Activated CD8-positive, alpha-beta memory T cell treated with anti-CD3 and anti-CD28 coated beads, Interleukin-2, amount 50 U/mL, for 24 hours (primary cell): Measurements from ENCODE around the gene PPFIA3.
"Not testable (repeated sequence)": the region's sequence is repeated elsewhere in the genome, so short reads cannot be mapped to it uniquely, and the experiment has no call there.

Source experiments
- DNase-seq: peaks from one replicate; pipeline ENCODE4 v3.0.0-alpha.2; 2020; ENCODE audit errors: extremely low read depth

PPFIA3 gene

DNA sequence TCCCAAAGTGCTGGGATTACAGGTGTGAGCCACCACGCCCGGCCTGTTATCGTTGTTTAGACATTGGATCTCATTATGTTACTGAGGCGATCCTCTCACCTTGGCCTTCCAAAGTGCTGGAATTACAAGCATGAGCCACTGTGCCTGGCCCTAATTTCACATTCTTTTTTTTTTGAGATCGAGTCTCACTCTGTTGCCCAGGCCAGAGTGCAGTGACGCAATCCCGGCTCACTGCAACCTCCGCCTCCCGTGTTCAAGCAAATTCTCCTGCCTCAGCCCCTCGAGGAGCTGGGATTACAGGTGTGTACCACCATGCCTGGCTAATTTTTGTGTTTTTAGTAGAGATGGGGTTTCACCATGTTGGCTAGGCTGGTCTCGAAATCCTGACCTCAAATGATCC lies 3.9 kb downstream of the PPFIA3 start:
- not testable (repeated sequence) for DNase-seq

DNA sequence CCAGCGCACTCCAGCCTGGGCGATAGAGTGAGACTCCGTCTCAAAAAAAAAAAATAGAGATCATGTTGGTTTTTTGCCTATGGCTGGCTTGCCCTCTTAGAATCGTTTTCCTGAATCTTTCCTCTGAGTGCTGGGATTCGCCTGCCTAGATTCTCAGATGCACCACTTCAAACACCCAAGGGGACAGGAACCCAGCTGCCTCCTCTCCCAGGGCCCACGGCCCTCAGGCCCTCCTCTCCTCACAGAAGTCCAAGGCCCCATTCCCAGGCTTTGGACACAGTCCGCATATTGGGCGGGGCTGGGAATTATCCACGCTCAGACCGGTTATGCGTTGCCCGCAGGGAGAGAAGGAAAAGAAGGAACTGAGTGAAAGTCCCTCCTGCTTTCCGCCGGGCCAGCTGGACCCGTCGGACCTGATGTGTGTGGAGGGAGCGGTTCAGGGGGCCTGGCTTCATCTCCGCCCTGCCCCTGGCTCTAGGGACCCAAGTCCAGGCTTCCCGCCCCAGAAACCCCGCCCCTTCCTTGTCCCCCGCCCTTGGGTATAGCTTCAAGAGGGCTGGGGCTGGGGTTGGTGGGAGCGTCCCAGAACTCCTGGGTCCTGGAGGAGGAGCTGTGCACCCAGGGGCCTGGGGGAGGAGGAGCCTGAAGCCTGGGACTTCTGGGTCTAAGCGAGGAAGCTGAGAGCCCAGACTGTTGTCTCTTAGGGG lies 5.8 kb downstream of the PPFIA3 start:
- no peak for DNase-seq

GRCh38 chr19:49126575-49126974 lies 7.2 kb downstream of the PPFIA3 start:
- no peak for DNase-seq

DNA sequence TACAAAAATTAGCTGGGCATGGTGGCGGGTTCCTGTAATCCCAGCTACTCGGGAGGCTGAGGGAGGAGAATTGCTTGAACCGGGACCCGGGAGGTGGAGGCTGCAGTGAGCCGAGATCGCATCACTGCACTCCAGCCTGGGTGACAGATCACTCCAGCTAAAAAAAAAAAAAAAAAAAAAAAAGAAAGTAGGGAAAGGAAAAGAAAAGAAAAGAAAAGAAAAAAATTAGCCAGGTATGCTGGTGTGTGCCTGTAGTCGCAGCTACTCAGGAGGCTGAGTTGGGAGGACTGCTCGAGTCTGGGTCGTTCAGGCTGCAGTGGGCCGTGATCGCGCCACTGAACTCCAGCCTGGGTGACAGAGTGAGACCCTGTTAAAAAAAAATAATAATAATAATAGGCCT lies 7.9 kb downstream of the PPFIA3 start:
- DNase-seq = not testable (repeated sequence)

- peak; percentile 78 for DNase-seq
These were observed 8.6 kb downstream of the PPFIA3 start for GRCh38 chr19:49127674-49128544.

- DNase-seq = no peak
These were observed 9.3 kb downstream of the PPFIA3 start for GRCh38 chr19:49128545-49129237.

GRCh38 chr19:49129238-49129583 lies 9.9 kb downstream of the PPFIA3 start:
- DNase-seq = no peak

- no peak for DNase-seq
These were observed 11.0 kb downstream of the PPFIA3 start for GRCh38 chr19:49130325-49130724.

- no peak for DNase-seq
These were observed 13.7 kb downstream of the PPFIA3 start for GRCh38 chr19:49132974-49133609.

GRCh38 chr19:49133621-49134454 lies 14.5 kb downstream of the PPFIA3 start:
- no peak for DNase-seq

DNA sequence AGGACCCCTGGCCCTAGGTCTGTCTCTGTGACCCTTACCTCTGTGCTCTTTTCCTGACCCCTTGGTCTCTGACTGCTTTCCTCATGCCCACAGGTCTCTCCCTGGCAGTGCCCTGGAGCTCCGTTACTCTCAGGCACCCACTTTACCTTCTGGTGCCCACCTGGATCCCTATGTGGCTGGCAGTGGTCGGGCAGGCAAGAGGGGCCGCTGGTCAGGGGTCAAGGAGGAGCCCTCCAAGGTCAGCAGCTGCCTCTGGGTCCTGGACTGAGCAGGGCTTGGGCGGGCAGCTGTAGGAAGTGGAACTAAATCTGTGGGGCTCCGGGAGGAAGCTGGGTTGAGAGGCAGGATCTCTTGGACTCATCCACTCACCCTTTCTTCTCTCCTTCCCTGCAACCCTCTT lies 16.3 kb downstream of the PPFIA3 start:
- DNase-seq = no peak

GRCh38 chr19:49136771-49137171 lies 17.4 kb downstream of the PPFIA3 start:
- no peak for DNase-seq

DNA sequence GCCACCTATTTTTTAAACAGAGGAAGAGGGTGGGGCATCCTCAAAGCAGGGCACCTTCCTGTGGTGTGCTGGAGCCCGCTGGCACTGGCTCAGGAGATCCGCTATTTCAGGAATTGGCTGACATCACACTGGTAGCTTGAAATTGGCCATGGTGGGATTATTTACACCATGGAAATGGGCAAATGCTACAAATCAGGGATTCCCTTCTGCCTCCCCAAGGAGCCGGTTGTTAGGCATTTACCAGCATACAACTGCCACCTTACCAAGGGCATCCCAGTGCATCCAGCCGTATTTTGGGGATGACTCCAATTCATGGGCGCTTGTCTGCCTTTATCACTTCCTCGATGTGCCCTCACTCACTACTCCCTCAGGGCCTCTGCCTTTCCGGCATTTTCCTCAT lies 21.6 kb downstream of the PPFIA3 start:
- DNase-seq = no peak

DNA sequence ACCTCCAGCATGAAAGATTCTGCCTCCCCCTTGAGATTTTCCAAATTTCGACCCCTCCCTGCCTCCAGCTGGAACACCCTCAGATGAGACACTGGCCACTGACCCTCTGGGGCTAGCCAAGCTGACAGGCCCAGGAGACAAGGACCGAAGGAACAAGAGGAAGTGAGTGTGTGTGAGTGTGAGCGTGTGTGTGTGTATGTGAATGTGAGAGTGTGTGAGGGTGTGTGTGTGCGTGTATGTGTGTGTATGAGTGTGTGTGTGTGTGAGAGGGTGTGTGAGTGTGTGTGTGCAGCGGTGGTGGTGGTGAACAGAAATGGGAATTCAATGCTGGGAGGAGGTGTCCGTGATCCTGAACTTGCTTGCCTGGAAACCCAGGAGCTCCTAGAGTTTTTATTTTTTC lies 22.0 kb downstream of the PPFIA3 start:
- no peak for DNase-seq

GRCh38 chr19:49142866-49143335 lies 23.6 kb downstream of the PPFIA3 start:
- peak; percentile 40 for DNase-seq

DNA sequence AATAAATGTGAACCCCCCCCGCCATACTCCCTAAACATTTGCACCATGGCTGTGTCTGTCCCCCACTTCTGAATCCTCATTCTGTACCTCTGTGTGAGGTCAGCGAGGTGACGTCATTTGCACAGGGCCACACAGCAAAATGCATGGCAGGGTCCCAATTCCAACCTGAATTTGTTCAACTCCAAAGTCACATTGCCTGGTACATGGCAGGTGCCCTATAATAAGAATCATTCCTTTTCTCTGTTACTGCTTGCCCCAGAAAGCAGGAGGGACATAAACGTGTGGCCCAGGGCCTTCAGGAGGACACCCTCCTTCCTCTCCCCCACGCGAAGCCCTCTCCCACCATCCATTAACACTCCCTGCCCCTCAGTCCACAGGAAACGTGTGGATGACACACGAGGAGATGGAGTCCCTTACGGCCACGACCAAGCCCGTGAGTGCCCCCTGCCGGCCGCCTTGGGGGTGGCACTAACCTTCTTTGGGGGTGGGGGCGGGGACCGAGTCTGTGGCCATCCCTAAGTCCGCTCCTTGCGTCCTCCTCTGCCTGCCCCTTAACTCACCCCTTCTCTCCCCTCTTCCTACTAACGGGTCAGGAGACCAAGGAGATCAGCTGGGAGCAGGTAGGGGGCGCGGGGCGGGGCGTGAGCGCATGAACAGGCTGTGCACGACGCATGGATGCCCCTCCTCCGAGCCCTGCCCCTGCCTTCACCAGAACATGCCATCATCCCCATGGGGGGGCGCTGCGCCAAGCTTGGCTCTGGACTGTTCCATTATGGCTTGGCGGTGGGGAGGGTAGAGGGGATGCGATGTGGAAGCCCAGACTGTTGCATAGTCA lies 26.4 kb downstream of the PPFIA3 start:
- DNase-seq = no peak

DNA sequence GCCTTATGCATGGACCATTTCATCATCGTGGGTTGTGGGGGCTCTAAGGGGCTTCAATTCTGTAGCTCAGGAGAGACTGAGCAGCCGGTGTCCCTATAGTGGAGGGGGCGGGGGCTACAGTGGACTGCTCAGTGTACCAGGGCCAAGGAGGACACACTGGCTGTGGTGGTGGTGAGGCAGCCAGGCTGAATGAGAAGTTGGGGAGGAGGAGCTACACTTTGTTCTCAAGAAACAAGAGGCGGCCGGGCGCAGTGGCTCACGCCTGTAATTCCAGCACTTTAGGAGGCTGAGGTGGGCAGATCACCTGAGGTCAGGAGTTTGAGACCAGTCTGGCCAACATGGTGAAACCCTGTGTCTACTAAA lies 27.0 kb downstream of the PPFIA3 start:
- DNase-seq = not testable (repeated sequence)

DNA sequence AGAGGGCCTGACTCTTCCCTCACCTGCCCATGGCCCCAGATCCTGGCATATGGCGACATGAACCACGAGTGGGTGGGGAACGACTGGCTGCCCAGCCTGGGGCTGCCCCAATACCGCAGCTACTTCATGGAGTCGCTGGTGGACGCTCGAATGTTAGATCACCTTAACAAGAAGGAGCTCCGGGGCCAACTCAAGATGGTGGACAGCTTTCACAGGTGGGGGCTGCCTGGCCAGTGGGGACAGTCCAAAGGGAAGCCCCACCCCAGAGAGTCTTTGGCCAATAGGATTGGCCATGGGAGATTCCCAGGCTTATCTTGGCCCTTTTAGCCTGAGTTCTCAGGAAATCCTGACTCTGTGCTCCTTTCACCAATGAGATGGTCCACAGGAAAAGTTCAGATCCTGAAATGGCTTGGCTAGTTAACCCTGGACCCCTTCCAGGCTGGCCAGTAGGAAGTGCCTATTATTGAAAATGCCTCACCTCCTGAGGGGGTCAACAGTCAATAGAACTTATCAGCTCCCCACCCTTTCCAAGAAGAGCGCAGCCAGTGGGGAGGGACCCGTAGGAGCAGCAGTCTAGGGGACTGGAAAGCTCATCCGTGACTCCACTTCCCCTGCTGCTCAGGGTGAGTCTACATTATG lies 28.8 kb downstream of the PPFIA3 start:
- DNase-seq = no peak

- DNase-seq = peak; percentile 65
These were observed 29.7 kb downstream of the PPFIA3 start for GRCh38 chr19:49148784-49149651.
